Upper lobe of left lung (tissue), 4 donors: ENCODE results near the gene ERICH3.

Experiments used
- POLR2A ChIP-seq, 4 donors: fragments of 450-650 bp; IDR thresholded peaks; one replicate each; pipeline ENCODE4 v1.5.1; 2016 to 2017; ENCODE audit warnings: antibody characterized with exemption in 4 of 4, mild to moderate bottlenecking in 2 of 4
- POLR2AphosphoS5 ChIP-seq, 2 donors: sonication (generic); formaldehyde crosslinking; IDR thresholded peaks; one replicate each; pipeline ENCODE4 v1.5.1; 2017; ENCODE audit warnings: antibody characterized with exemption in 2 of 2
- TF ChIP-seq, protein P1 (sequence below), 6 experiments: fragments of 450-650 bp in 4 of 6; fragments of 200-600 bp in 2 of 6; sonication (generic) in 2 of 6; IDR thresholded peaks; one replicate each; pipeline ENCODE4 v1.5.1; 2016 to 2019; ENCODE audit warnings: antibody characterized with exemption in 6 of 6

- TF ChIP-seq, protein P1, sequence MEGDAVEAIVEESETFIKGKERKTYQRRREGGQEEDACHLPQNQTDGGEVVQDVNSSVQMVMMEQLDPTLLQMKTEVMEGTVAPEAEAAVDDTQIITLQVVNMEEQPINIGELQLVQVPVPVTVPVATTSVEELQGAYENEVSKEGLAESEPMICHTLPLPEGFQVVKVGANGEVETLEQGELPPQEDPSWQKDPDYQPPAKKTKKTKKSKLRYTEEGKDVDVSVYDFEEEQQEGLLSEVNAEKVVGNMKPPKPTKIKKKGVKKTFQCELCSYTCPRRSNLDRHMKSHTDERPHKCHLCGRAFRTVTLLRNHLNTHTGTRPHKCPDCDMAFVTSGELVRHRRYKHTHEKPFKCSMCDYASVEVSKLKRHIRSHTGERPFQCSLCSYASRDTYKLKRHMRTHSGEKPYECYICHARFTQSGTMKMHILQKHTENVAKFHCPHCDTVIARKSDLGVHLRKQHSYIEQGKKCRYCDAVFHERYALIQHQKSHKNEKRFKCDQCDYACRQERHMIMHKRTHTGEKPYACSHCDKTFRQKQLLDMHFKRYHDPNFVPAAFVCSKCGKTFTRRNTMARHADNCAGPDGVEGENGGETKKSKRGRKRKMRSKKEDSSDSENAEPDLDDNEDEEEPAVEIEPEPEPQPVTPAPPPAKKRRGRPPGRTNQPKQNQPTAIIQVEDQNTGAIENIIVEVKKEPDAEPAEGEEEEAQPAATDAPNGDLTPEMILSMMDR (IDR thresholded peaks at IDR 0.05) = no peak
- TF ChIP-seq POLR2A (IDR thresholded peaks at IDR 0.05) = no peak
- TF ChIP-seq POLR2AphosphoS5 (IDR thresholded peaks at IDR 0.05) = no peak
Measured at GRCh38 chr1:74579425-74579824, 94.2 kb downstream of the ERICH3 start.
